WTC11 (cell line): ENCODE measurements around the gene FITM1. TPM values are rescaled to one million over a fixed set of nuclear protein-coding genes. Genes with fewer than 3 reads are reported as not detected.

Experiments
- ATAC-seq: fragments of 200-7000 bp; cut with Tn5 transposase; 2 replicates; pipeline ENCODE4 v1.10.0; 2021; ENCODE audit warnings: mild to moderate bottlenecking, moderate library complexity
- CTCF ChIA-PET: fragments of 300-600 bp; sonication (Branson Sonifier 250); formaldehyde crosslinking; loops from one replicate; lab custom pipeline; 2021; ENCODE audit warnings: antibody characterized with exemption; lab: Charles Lee
- POLR2A ChIA-PET: fragments of 350-600 bp; sonication (Branson Sonifier 250); formaldehyde crosslinking; loops from one replicate; lab custom pipeline; 2021; ENCODE audit warnings: antibody characterized with exemption; lab: Charles Lee
- DNase-seq: peaks from one replicate; pipeline ENCODE4 v3.0.0; 2021; ENCODE audit warnings: low spot score
- H3K27ac Mint-ChIP-seq: 2 replicates; pipeline ENCODE4 v1.8.0; 2021; ENCODE audit warnings: mixed read lengths
- H3K27me3 Mint-ChIP-seq: 2 replicates; pipeline ENCODE4 v1.8.0; 2021; ENCODE audit warnings: low read depth, mild to moderate bottlenecking, moderate library complexity, mixed read lengths
- H3K36me3 Mint-ChIP-seq: 2 replicates; pipeline ENCODE4 v1.8.0; 2021; ENCODE audit warnings: mixed read lengths
- H3K4me1 Mint-ChIP-seq: 2 replicates; pipeline ENCODE4 v1.8.0; 2022; ENCODE audit warnings: mixed read lengths
- H3K4me3 Mint-ChIP-seq: 2 replicates; pipeline ENCODE4 v1.8.0; 2021; ENCODE audit warnings: mild to moderate bottlenecking, moderate library complexity, mixed read lengths
- H3K9me3 Mint-ChIP-seq: 2 replicates; pipeline ENCODE4 v1.8.0; 2021; ENCODE audit warnings: mixed read lengths
- ATF3 ChIP-seq: sonication (generic); formaldehyde crosslinking; conservative IDR thresholded peaks from 2 replicates; pipeline ENCODE4 v1.8.1; 2022; ENCODE audit warnings: mild to moderate bottlenecking, missing genetic modification reagents
- CREM ChIP-seq: sonication (generic); formaldehyde crosslinking; IDR thresholded peaks from 2 replicates; pipeline ENCODE4 v1.8.1; 2022; ENCODE audit warnings: mild to moderate bottlenecking, missing genetic modification reagents, moderate library complexity
- CTCF ChIP-seq: fragments of 200-600 bp; IDR thresholded peaks from 2 replicates; pipeline ENCODE4 v1.8.0; 2022; ENCODE audit warnings: antibody characterized with exemption
- E2F4 ChIP-seq: sonication (generic); formaldehyde crosslinking; IDR thresholded peaks from 2 replicates; pipeline ENCODE4 v1.8.1; 2022; ENCODE audit warnings: low read depth, mild to moderate bottlenecking, moderate library complexity, missing genetic modification reagents, borderline replicate concordance
- HMGXB4 ChIP-seq: sonication (generic); formaldehyde crosslinking; IDR thresholded peaks from 2 replicates; pipeline ENCODE4 v1.8.1; 2023; ENCODE audit warnings: mild to moderate bottlenecking, moderate library complexity, missing genetic modification reagents
- IRF1 ChIP-seq: sonication (generic); formaldehyde crosslinking; IDR thresholded peaks from 2 replicates; pipeline ENCODE4 v1.8.0; 2023; ENCODE audit warnings: missing genetic modification reagents
- IRF2 ChIP-seq: sonication (generic); formaldehyde crosslinking; IDR thresholded peaks from 2 replicates; pipeline ENCODE4 v1.8.0; 2022; ENCODE audit warnings: low read depth, missing genetic modification reagents, borderline replicate concordance
- NR1H2 ChIP-seq: sonication (generic); formaldehyde crosslinking; IDR thresholded peaks from 2 replicates; pipeline ENCODE4 v1.9.0; 2021; ENCODE audit warnings: mild to moderate bottlenecking, moderate library complexity, missing genetic modification reagents
- NR3C1 ChIP-seq: sonication (generic); formaldehyde crosslinking; conservative IDR thresholded peaks from 2 replicates; pipeline ENCODE4 v1.8.1; 2023; ENCODE audit warnings: low read depth, mild to moderate bottlenecking, missing genetic modification reagents
- SMAD4 ChIP-seq: sonication (generic); formaldehyde crosslinking; IDR thresholded peaks from 2 replicates; pipeline ENCODE4 v1.8.0; 2022; ENCODE audit warnings: mild to moderate bottlenecking, missing genetic modification reagents
- STAT6 ChIP-seq: sonication (generic); formaldehyde crosslinking; conservative IDR thresholded peaks from 2 replicates; pipeline ENCODE4 v1.8.1; 2023; ENCODE audit warnings: mild to moderate bottlenecking, low read depth, missing genetic modification reagents, moderate library complexity
- TCF7 ChIP-seq: sonication (generic); formaldehyde crosslinking; IDR thresholded peaks from 2 replicates; pipeline ENCODE4 v1.8.0; 2022; ENCODE audit warnings: mild to moderate bottlenecking, low read depth, missing genetic modification reagents, moderate library complexity
- ZMAT4 ChIP-seq: fragments of 250-450 bp; sonication (Bioruptor Pico); IDR thresholded peaks from 2 replicates; pipeline ENCODE4 v1.9.0; 2021; ENCODE audit warnings: mild to moderate bottlenecking
- ZNF138 ChIP-seq: sonication (generic); formaldehyde crosslinking; conservative IDR thresholded peaks from 2 replicates; pipeline ENCODE4 v1.8.1; 2022; ENCODE audit warnings: mild to moderate bottlenecking, moderate library complexity, missing genetic modification reagents
- ZNF219 ChIP-seq: sonication (generic); formaldehyde crosslinking; IDR thresholded peaks from 2 replicates; pipeline ENCODE4 v1.8.0; 2023; ENCODE audit warnings: missing genetic modification reagents, mild to moderate bottlenecking, borderline replicate concordance
- ZNF512 ChIP-seq: sonication (generic); formaldehyde crosslinking; IDR thresholded peaks from 2 replicates; pipeline ENCODE4 v1.8.1; 2022; ENCODE audit warnings: missing genetic modification reagents, borderline replicate concordance
- ZNF532 ChIP-seq: fragments of 250-450 bp; sonication (Bioruptor Pico); IDR thresholded peaks from 2 replicates; pipeline ENCODE4 v1.9.0; 2021; ENCODE audit warnings: mild to moderate bottlenecking, borderline replicate concordance
- total RNA-seq: library from RNA; stranded (reverse); gene quantifications from 3 replicates; pipeline ENCODE4 v1.2.3, GENCODE V29; 2021

FITM1 gene
- total RNA-seq, 1 experiment from 2014 or later: not detected

GRCh38 chr14:24130717-24131548 is 474 bp downstream of the FITM1 start:
- Mint-ChIP-seq H3K4me1 (peaks cover 10% of the 10 kb centered on the region), H3K9me3 (no peaks in the 10 kb centered on the region), H3K27ac (0 out of 2 replicates have a peak overlapping the region, but pooled peaks have one; percentile 67), H3K36me3 (no peaks in the 10 kb centered on the region), H3K4me3 (no peak overlapping the region), H3K27me3 (no peaks in the 10 kb centered on the region; the same call in 1 of the 2 replicates)
- no peak for ATAC-seq
- CTCF ChIA-PET: interaction anchor here (3.1 kb wide), 1 partner anchor 22 kb away, joined by 10 read pairs; no protein-coding TSS in a partner anchor
- TF ChIP-seq NR1H2 (no peak), CTCF (no peak), ZNF219 (CRISPR knock-in tag) (no peak), STAT6 (CRISPR knock-in tag) (no peak), HMGXB4 (no peak), ZNF138 (no peak), IRF2 (CRISPR knock-in tag) (no peak), E2F4 (CRISPR knock-in tag) (no peak), ZNF512 (CRISPR knock-in tag) (no peak), TCF7 (CRISPR knock-in tag) (no peak)
- DNase-seq: no peak
- POLR2A ChIA-PET: no interaction called here

GRCh38 chr14:24131549-24131966 is 1.1 kb downstream of the FITM1 start:
- Mint-ChIP-seq H3K36me3 (no peaks in the 10 kb centered on the region), H3K27ac (no peak overlapping the region), H3K4me1 (peaks cover 12% of the 10 kb centered on the region), H3K27me3 (no peaks in the 10 kb centered on the region; the same call in 1 of the 2 replicates), H3K9me3 (no peaks in the 10 kb centered on the region), H3K4me3 (no peak overlapping the region)
- POLR2A ChIA-PET: no interaction called here
- DNase-seq (no peak), ATAC-seq (no peak)
- CTCF ChIA-PET: interaction anchor here (3.1 kb wide), 1 partner anchor 23 kb away, joined by 10 read pairs; no protein-coding TSS in a partner anchor
- TF ChIP-seq CREM (no peak), IRF1 (no peak), SMAD4 (CRISPR knock-in tag) (no peak), NR3C1 (no peak), ZNF532 (CRISPR knock-in tag) (no peak), ZMAT4 (CRISPR knock-in tag) (no peak), ATF3 (CRISPR knock-in tag) (no peak)
